Measurements from ENCODE around the gene CFAP61. TPM values are rescaled to one million over a fixed set of nuclear protein-coding genes. Genes with fewer than 3 reads are reported as not detected.

CFAP61 gene
- total and polyA plus RNA-seq, 9 of the 15 experiments (the other 6 are each of a cell fraction or from before 2014, with no cell fraction given), result 0.11 TPM; not detected in 8

DNA sequence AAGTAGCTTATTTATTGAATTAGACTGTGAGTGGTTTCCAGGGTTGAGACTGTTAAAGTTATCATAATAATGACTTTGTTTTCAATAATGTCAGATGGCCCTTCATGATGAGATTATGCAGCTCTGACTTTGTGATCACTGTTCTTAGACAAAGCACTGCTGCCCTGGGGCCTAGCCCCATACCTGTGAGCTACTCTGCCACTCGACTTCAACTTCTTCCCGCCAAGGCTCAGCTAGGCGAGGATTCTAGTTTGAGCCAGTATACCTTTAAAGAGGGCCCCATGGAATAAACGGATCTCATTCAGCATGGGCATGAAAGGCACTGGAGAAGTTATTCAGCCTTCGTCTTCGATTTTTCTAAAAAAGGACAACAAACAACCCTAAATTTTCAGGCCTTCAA is 270.6 kb downstream of the CFAP61 start (continued):
- TF ChIP-seq, protein P1, sequence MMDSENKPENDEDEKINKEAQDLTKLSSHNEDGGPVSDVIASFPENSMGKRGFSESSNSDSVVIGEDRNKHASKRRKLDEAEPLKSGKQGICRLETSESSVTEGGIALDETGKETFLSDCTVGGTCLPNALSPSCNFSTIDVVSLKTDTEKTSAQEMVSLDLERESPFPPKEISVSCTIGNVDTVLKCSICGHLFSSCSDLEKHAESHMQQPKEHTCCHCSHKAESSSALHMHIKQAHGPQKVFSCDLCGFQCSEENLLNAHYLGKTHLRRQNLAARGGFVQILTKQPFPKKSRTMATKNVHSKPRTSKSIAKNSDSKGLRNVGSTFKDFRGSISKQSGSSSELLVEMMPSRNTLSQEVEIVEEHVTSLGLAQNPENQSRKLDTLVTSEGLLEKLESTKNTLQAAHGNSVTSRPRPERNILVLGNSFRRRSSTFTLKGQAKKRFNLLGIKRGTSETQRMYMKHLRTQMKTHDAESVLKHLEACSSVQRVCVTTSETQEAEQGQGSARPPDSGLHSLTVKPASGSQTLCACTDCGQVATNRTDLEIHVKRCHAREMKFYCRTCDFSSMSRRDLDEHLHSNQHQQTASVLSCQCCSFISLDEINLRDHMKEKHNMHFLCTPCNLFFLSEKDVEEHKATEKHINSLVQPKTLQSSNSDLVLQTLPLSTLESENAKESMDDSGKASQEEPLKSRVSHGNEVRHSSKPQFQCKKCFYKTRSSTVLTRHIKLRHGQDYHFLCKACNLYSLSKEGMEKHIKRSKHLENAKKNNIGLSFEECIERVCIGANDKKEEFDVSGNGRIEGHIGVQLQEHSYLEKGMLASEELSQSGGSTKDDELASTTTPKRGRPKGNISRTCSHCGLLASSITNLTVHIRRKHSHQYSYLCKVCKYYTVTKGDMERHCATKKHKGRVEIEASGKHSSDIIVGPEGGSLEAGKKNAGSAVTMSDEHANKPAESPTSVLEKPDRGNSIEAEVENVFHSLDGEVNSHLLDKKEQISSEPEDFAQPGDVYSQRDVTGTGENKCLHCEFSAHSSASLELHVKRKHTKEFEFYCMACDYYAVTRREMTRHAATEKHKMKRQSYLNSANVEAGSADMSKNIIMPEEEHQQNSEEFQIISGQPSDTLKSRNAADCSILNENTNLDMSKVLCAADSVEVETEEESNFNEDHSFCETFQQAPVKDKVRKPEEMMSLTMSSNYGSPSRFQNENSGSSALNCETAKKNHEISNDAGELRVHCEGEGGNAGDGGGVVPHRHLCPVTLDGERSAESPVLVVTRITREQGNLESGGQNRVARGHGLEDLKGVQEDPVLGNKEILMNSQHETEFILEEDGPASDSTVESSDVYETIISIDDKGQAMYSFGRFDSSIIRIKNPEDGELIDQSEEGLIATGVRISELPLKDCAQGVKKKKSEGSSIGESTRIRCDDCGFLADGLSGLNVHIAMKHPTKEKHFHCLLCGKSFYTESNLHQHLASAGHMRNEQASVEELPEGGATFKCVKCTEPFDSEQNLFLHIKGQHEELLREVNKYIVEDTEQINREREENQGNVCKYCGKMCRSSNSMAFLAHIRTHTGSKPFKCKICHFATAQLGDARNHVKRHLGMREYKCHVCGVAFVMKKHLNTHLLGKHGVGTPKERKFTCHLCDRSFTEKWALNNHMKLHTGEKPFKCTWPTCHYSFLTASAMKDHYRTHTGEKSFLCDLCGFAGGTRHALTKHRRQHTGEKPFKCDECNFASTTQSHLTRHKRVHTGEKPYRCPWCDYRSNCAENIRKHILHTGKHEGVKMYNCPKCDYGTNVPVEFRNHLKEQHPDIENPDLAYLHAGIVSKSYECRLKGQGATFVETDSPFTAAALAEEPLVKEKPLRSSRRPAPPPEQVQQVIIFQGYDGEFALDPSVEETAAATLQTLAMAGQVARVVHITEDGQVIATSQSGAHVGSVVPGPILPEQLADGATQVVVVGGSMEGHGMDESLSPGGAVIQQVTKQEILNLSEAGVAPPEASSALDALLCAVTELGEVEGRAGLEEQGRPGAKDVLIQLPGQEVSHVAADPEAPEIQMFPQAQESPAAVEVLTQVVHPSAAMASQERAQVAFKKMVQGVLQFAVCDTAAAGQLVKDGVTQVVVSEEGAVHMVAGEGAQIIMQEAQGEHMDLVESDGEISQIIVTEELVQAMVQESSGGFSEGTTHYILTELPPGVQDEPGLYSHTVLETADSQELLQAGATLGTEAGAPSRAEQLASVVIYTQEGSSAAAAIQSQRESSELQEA (IDR thresholded peaks at IDR 0.05; ENCODE audit: low read depth), result no peak

DNA sequence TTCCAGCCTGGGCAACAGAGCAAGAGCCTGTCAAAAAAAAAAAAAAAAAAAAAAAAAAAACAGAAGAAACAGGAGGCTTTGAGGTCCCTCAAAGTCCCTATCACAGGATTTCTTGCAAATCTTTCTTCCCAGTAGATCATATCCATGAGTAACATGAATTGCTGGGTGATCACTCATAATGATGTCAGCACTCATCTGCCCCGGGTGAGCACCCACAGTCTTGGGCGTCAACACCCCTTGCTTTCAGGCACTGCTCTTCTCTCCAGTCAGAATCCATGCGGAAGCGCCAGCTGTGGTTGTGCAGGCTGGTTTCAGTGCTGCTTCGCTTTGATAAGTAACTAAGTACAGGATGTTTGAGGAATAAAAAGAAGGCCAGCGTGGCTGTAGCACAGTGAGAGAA is 275.4 kb downstream of the CFAP61 start:
- Histone ChIP-seq H3K9ac (ENCODE audit: insufficient read depth in 1 of 2, low read depth in 2 of 2, low read length in 2 of 2) (no peak overlapping the region), H3K9me1 (ENCODE audit: control insufficient read depth, insufficient read depth, low read length) (no peaks in the 10 kb centered on the region), H3K36me3 (ENCODE audit: control insufficient read depth, insufficient read depth, low read length) (no peaks in the 10 kb centered on the region), H3K4me1 (replicated peaks in 1 of 2; ENCODE audit: control insufficient read depth in 2 of 2, insufficient read depth in 2 of 2, low read length in 2 of 2) (no peaks in the 10 kb centered on the region), H3K4me3 (no peak overlapping the region), H3K27me3 (ENCODE audit: control insufficient read depth in 2 of 2, insufficient read depth in 2 of 2, low read length in 2 of 2) (peaks cover 0 to 7% of the 10 kb centered on the region in 2 experiments; a peak in 1 of 5 replicates), H2AFZ (ENCODE audit: low read depth, low read length) (no peak overlapping the region), H3K79me2 (ENCODE audit: control insufficient read depth, insufficient read depth, low read length) (no peaks in the 10 kb centered on the region), H3K4me2 (ENCODE audit: insufficient read depth, low read length) (no peak overlapping the region), H3K27ac (ENCODE audit: extremely low read depth, low read depth, low read length) (no peak overlapping the region), H4K20me1 (replicated peaks; ENCODE audit: control insufficient read depth, insufficient read depth, low read length) (no peaks in the 10 kb centered on the region), H3K9me3 (replicated peaks; ENCODE audit: control insufficient read depth, insufficient read depth, low read depth, low read length) (no peaks in the 10 kb centered on the region)
- 0% methylated on average over 5 of the region's 6 CpGs for WGBS (ENCODE audit: insufficient coverage, low coverage, missing lambda C conversion rate)
- no peak for FAIRE-seq
- TF ChIP-seq SAFB (IDR thresholded peaks at IDR 0.05; ENCODE audit: borderline replicate concordance, low read depth, low read length), result no peak
- no peak for TF ChIP-seq ZNF253 (CRISPR knock-in tag; conservative IDR thresholded peaks at IDR 0.05)
- TF ChIP-seq RNF2 (IDR thresholded peaks at IDR 0.05), result no peak
- in situ Hi-C loops (cut with MboI) (no loop called here), intact Hi-C loops (cut with micrococcal nuclease) (no loop called here)
- no TSS peak for BruUV-seq (replicated peaks)
- ATAC-seq, result no peak
- CTCF ChIA-PET (ENCODE audit: low intra/inter-chr PET ratio), result no interaction called here
- no peak for DNase-seq (ENCODE audit: extremely low read depth in 1 of 4, low spot score in 3 of 4)
- POLR2A ChIA-PET, result no interaction called here
